ENCODE data around the gene LGR5.

- TF ChIP-seq CTCF (IDR thresholded peaks at IDR 0.05) (no peak), POLR2A (IDR thresholded peaks at IDR 0.05) (no peak)
Measured at GRCh38 chr12:71420775-71421406, 18.7 kb upstream of the LGR5 start.
